Loucy (cell line): ENCODE measurements around the gene ZNF248.

Source experiments
- H2AFZ ChIP-seq: fragments of 200-600 bp; sonication (generic); 2 replicates; pipeline ENCODE4 v1.6.0; 2016; ENCODE audit warnings: antibody characterized with exemption, mild to moderate bottlenecking, low read length, moderate library complexity
- H3F3A ChIP-seq: fragments of 200-600 bp; 2 replicates; pipeline ENCODE4 v1.6.0; 2016; ENCODE audit warnings: antibody characterized with exemption, low read depth, mild to moderate bottlenecking
- H3K27me3 ChIP-seq: fragments of 200-600 bp; sonication (generic); 2 replicates; pipeline ENCODE4 v1.6.1; 2014; ENCODE audit warnings: low read length, mild to moderate bottlenecking; ENCODE audit not compliant: insufficient read depth, poor library complexity, severe bottlenecking
- H3K36me3 ChIP-seq: fragments of 200-600 bp; sonication (generic); 2 replicates; pipeline ENCODE4 v1.6.1; 2016; ENCODE audit warnings: low read length; ENCODE audit not compliant: insufficient read depth
- H3K4me1 ChIP-seq: fragments of 200-600 bp; sonication (generic); 2 replicates; pipeline ENCODE4 v1.5.1; 2014; ENCODE audit warnings: low read length, mild to moderate bottlenecking; ENCODE audit not compliant: insufficient read depth, poor library complexity, severe bottlenecking
- H3K4me2 ChIP-seq: fragments of 200-600 bp; sonication (generic); 2 replicates; pipeline ENCODE4 v1.6.0; 2014; ENCODE audit warnings: antibody characterized with exemption, low read length, low read depth, mild to moderate bottlenecking; ENCODE audit not compliant: poor library complexity, severe bottlenecking
- H3K4me3 ChIP-seq: fragments of 200-600 bp; sonication (generic); 2 replicates; pipeline ENCODE4 v1.5.1; 2014; ENCODE audit warnings: low read length, mild to moderate bottlenecking, mixed read lengths; ENCODE audit not compliant: poor library complexity, severe bottlenecking
- H3K79me2 ChIP-seq: fragments of 200-600 bp; sonication (generic); 2 replicates; pipeline ENCODE4 v1.6.1; 2014; ENCODE audit warnings: low read length; ENCODE audit not compliant: insufficient read depth
- H3K9ac ChIP-seq: fragments of 200-600 bp; sonication (generic); 2 replicates; pipeline ENCODE4 v1.6.0; 2014; ENCODE audit warnings: mild to moderate bottlenecking, low read depth, low read length, moderate library complexity; ENCODE audit not compliant: poor library complexity, severe bottlenecking
- H3K9me2 ChIP-seq: fragments of 200-600 bp; sonication (generic); replicated peaks from 2 replicates; pipeline ENCODE4 v1.6.1; 2016; ENCODE audit warnings: low read depth, low read length, mixed read lengths
- H3K9me3 ChIP-seq: fragments of 200-600 bp; sonication (generic); 2 replicates; pipeline ENCODE4 v1.6.1; 2014; ENCODE audit warnings: mild to moderate bottlenecking, antibody characterized with exemption, low read length, low read depth; ENCODE audit not compliant: insufficient read depth
- H4K20me1 ChIP-seq: fragments of 200-600 bp; sonication (generic); 2 replicates; pipeline ENCODE4 v1.6.0; 2014; ENCODE audit warnings: antibody characterized with exemption, low read length, mild to moderate bottlenecking; ENCODE audit not compliant: insufficient read depth, poor library complexity, severe bottlenecking
- CTCF ChIP-seq: fragments of 200-600 bp; sonication (generic); conservative IDR thresholded peaks from 2 replicates; pipeline ENCODE4 v1.5.1; 2014; ENCODE audit warnings: mild to moderate bottlenecking, antibody characterized with exemption, low read length
- EZH2phosphoT487 ChIP-seq: fragments of 200-600 bp; IDR thresholded peaks from 2 replicates; pipeline ENCODE4 v1.6.1; 2018; ENCODE audit warnings: antibody characterized with exemption, mild to moderate bottlenecking, moderate library complexity, borderline replicate concordance

The ZNF248 gene

GRCh38 chr10:37736120-37736519 is 121.3 kb downstream of the ZNF248 start:
- Histone ChIP-seq H3K36me3 (no peaks in the 10 kb centered on the region), H3K4me2 (no peak overlapping the region), H3K9me3 (no peaks in the 10 kb centered on the region; the same call in 1 of the 2 replicates), H3K9me2 (no peaks in the 10 kb centered on the region), H2AFZ (no peak overlapping the region), H3K4me1 (no peaks in the 10 kb centered on the region), H4K20me1 (no peaks in the 10 kb centered on the region), H3K9ac (no peak overlapping the region), H3K4me3 (no peak overlapping the region), H3F3A (no peaks in the 10 kb centered on the region), H3K79me2 (no peaks in the 10 kb centered on the region), H3K27me3 (no peaks in the 10 kb centered on the region)
- no peak for TF ChIP-seq CTCF
- no peak for TF ChIP-seq EZH2phosphoT487

GRCh38 chr10:37734971-37735370 is 122.4 kb downstream of the ZNF248 start:
- H3K4me3 ChIP-seq: no peak overlapping the region
- no peaks in the 10 kb centered on the region for H4K20me1 ChIP-seq
- no peak for TF ChIP-seq EZH2phosphoT487
- TF ChIP-seq CTCF: no peak
- H3K4me2 ChIP-seq: no peak overlapping the region
- H3K9me2 ChIP-seq: no peaks in the 10 kb centered on the region
- H3K27me3 ChIP-seq: no peaks in the 10 kb centered on the region
- no peaks in the 10 kb centered on the region for H3F3A ChIP-seq
- H3K79me2 ChIP-seq: no peaks in the 10 kb centered on the region
- H3K4me1 ChIP-seq: no peaks in the 10 kb centered on the region
- no peaks in the 10 kb centered on the region; the same call in 1 of the 2 replicates for H3K9me3 ChIP-seq
- H3K9ac ChIP-seq: no peak overlapping the region
- H2AFZ ChIP-seq: no peak overlapping the region
- no peaks in the 10 kb centered on the region for H3K36me3 ChIP-seq
